ENCODE measurements around the gene ACO2. TPM values are rescaled to one million over a fixed set of nuclear protein-coding genes. Genes with fewer than 3 reads are reported as not detected.
A peak's percentile ranks its signal among the peaks of the same experiment; 100 is the strongest.
"Not testable (repeated sequence)": the region's sequence is repeated elsewhere in the genome, so short reads cannot be mapped to it uniquely, and the experiment has no call there.

ACO2 gene
- total RNA-seq, 1 donor from 2014 or later, result 835 TPM

- no peak for DNase-seq
- intact Hi-C loops (cut with DNase I), result no loop called here
- ATAC-seq (ENCODE audit: poor library complexity), result no peak
Observed at GRCh38 chr22:41551877-41552582, 83.1 kb downstream of the ACO2 start.

- DNase-seq, result no peak
- intact Hi-C loops (cut with DNase I), result no loop called here
Observed at GRCh38 chr22:41555325-41555982, 86.5 kb downstream of the ACO2 start.

GRCh38 chr22:41556561-41556960 lies 87.6 kb downstream of the ACO2 start:
- intact Hi-C loops (cut with DNase I), result no loop called here
- ATAC-seq (ENCODE audit: poor library complexity) (no peak), DNase-seq (no peak)

More at GRCh38 chr22:41555325-41555982, 86.5 kb downstream of the ACO2 start:
- ATAC-seq (ENCODE audit: poor library complexity), result peak; percentile 11

GRCh38 chr22:41557401-41558240 lies 88.7 kb downstream of the ACO2 start:
- intact Hi-C loops (cut with DNase I), result no loop called here
- peak; percentile 90 for DNase-seq
- ATAC-seq (ENCODE audit: poor library complexity), result peak; percentile 26

GRCh38 chr22:41558241-41558630 lies 89.3 kb downstream of the ACO2 start:
- ATAC-seq (ENCODE audit: poor library complexity); DNase-seq; intact Hi-C loops (cut with DNase I): not testable (repeated sequence)

GRCh38 chr22:41560095-41560471 lies 91.2 kb downstream of the ACO2 start:
- peak; percentile 11 for ATAC-seq (ENCODE audit: poor library complexity)
- DNase-seq, result no peak
- intact Hi-C loops (cut with DNase I), result no loop called here

- ATAC-seq (ENCODE audit: poor library complexity) (peak; percentile 26), DNase-seq (no peak)
- intact Hi-C loops (cut with DNase I), result no loop called here
Observed at GRCh38 chr22:41561335-41561734, 92.4 kb downstream of the ACO2 start.

GRCh38 chr22:41561788-41562187 lies 92.9 kb downstream of the ACO2 start:
- ATAC-seq (ENCODE audit: poor library complexity) (peak; percentile 68), DNase-seq (peak; percentile 72)
- intact Hi-C loops (cut with DNase I), result no loop called here

GRCh38 chr22:41562461-41562860 lies 93.5 kb downstream of the ACO2 start:
- intact Hi-C loops (cut with DNase I), result no loop called here
- ATAC-seq (ENCODE audit: poor library complexity) (no peak), DNase-seq (no peak)

- intact Hi-C loops (cut with DNase I), result no loop called here
- DNase-seq (no peak), ATAC-seq (ENCODE audit: poor library complexity) (peak; percentile 20)
Observed at GRCh38 chr22:41563051-41563711, 94.3 kb downstream of the ACO2 start.

GRCh38 chr22:41564563-41564962 lies 95.6 kb downstream of the ACO2 start:
- DNase-seq (no peak), ATAC-seq (ENCODE audit: poor library complexity) (no peak)
- intact Hi-C loops (cut with DNase I), result no loop called here

GRCh38 chr22:41565403-41566054 lies 96.6 kb downstream of the ACO2 start:
- no peak for DNase-seq
- peak; percentile 19 for ATAC-seq (ENCODE audit: poor library complexity)

GRCh38 chr22:41567512-41567768 lies 98.5 kb downstream of the ACO2 start:
- DNase-seq (no peak), ATAC-seq (ENCODE audit: poor library complexity) (no peak)
- intact Hi-C loops (cut with DNase I), result no loop called here

More at GRCh38 chr22:41565403-41566054, 96.6 kb downstream of the ACO2 start:
- intact Hi-C loops (cut with DNase I), result no loop called here

GRCh38 chr22:41568811-41569210 lies 99.9 kb downstream of the ACO2 start:
- intact Hi-C loops (cut with DNase I), result no loop called here
- DNase-seq (no peak), ATAC-seq (ENCODE audit: poor library complexity) (no peak)

GRCh38 chr22:41570221-41570620 lies 101.3 kb downstream of the ACO2 start:
- ATAC-seq (ENCODE audit: poor library complexity) (no peak), DNase-seq (no peak)
- intact Hi-C loops (cut with DNase I), result no loop called here

GRCh38 chr22:41571786-41572185 lies 102.9 kb downstream of the ACO2 start:
- intact Hi-C loops (cut with DNase I), result no loop called here
- ATAC-seq (ENCODE audit: poor library complexity) (no peak), DNase-seq (no peak)

GRCh38 chr22:41572305-41572704 lies 103.4 kb downstream of the ACO2 start:
- intact Hi-C loops (cut with DNase I); ATAC-seq (ENCODE audit: poor library complexity); DNase-seq: not testable (repeated sequence)

- DNase-seq (no peak), ATAC-seq (ENCODE audit: poor library complexity) (no peak)
- intact Hi-C loops (cut with DNase I), result no loop called here
Observed at GRCh38 chr22:41573677-41574076, 104.8 kb downstream of the ACO2 start.
